Cortex of kidney (tissue), 1 donor: ENCODE measurements around the gene KCNAB1.
"Not testable (repeated sequence)": the region's sequence is repeated elsewhere in the genome, so short reads cannot be mapped to it uniquely, and the experiment has no call there.

Experiments
- DNase-seq: peaks from one replicate; lab custom pipeline; 2025; lab: John Stamatoyannopoulos, UW

The KCNAB1 gene

DNA sequence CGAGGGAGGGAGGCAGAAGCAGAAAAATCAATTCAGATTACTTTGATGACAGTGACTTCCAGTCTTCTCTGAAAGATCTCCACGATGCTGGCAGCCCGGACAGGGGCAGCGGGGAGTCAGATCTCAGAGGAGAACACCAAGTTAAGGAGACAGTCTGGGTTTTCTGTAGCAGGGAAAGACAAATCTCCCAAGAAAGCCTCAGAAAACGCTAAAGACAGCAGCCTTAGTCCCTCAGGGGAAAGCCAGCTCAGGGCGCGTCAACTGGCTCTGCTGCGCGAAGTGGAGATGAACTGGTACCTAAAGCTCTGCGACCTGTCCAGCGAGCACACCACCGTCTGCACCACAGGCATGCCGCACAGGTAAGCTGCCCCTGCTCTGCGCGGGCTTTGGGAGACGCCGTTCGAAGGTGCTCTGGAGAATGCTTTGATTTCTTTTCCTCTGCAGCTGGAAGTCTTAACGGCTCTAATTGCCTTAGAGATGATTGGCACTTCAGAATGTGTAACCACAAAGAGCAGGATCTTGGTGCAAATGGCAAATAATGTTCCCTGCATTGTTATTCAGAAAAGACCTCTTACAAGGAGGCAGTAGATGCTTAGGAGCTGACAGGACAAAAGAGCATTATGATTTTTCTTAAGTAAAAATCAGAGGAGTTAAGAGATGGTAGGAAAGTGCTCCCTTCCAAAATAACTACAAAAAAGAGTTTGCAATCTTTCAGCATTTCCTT, at the start of gene KCNAB1:
TSS of gene KCNAB1 (plus strand) at position 51 of the 724 bp plus-strand sequence.
- DNase-seq = no peak

DNA sequence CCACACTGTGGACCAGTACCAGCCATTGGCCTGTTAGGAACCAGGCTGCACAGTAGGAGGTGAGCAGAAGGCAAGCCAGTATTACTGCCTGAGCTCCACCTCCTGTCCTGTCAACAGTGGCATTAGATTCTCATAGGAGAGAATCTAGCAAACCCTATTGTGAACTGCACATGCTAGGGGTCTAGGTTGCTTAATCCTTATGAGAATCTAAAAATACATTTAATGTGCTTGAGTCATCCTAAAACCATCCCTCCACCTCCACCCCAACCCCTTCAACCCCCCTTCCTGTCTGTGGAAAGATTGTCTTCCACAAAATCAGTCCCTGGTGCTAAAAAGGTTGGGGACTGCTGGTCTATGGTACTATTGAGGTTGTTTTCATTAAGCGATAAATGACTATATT, 49.3 kb upstream of the KCNAB1 start:
- DNase-seq = no peak

DNA sequence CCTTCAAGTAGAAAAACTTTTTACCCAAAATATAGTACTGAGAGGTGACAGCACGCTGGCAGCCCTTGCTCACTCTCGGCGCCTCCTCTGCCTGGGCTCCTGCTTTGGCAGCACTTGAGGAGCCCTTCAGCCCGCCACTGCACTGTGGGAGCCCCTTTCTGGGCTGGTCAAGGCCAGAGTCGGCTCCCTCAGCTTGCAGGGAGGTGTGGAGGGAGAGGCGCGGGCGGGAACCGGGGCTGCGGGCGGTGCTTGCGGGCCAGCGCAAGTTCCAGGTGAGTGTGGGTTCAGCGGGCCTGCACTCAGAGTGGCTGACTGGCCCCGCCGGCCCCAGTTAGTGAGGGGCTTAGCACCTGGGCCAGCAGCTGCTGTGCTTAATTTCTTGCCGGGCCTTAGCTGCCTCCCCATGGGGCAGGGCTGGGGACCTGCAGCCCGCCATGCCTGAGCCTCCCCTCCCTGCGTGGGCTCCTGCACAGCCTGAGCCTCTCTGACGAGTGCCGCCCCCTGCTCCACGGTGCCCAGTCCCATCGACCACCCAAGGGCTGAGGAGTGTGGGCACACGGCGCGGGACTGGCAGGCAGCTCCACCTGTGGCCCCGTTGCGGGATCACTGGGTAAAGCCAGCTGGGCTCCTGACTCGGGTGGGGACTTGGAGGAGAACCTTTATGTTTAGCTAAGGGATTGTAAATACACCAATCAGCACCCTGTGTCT, 47.3 kb upstream of the KCNAB1 start:
- not testable (repeated sequence) for DNase-seq

DNA sequence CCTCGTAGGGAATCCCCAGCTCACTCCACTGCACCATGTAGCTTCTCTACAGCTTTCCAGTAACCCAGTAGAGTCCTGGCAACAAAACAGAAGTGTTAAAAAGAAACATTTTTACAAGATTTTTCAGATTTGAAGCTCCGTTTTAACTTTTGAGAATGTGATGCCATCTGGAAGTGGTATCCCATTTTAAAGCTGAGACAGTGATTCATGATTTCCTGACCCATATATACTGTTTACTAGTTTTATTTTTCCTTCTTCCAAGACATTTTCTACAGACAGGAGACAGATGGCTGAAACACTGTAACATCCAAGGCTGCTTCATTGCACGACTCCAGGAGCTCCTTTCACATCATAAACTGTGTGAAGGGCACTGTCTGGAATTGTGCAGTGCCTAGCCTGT, 30.3 kb upstream of the KCNAB1 start:
- no peak for DNase-seq

DNA sequence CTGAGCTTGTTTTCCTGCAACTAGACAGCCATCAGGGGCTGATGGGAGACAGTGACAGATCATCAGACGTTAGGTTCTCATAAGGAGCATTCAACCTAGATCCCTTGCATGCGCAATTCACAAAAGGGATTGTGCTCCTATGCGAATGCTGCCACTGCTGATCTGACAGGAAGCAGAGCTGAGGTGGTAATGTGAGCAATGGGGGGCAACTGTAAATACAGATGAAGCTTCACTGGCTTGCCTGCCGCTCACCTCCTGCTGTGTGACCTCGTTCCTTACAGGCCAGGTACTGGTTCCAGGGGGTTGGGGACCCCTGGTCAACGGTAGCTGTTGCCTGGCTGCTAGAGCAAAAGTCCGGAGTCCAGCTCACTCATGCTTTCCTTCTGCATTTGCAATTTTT, 26.4 kb upstream of the KCNAB1 start:
- no peak for DNase-seq

DNA sequence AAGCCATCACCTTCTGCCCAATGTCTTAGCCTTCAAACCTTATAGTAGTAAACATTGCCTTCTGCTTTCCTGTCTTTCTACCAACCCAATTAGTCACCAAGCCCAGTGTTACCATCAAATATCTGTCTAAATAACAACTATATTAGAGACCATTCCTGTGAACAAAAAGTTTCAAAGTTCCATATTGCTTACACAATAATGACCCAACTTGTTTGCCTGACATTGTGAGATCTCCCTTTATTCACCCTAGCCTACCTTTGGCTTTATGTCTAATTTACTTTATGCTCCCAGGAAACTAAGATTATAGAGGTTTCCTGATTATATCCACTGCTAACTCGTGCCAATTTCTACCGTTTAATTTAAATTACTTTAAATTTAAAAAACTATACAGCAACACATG, 26.0 kb upstream of the KCNAB1 start:
- no peak for DNase-seq

DNA sequence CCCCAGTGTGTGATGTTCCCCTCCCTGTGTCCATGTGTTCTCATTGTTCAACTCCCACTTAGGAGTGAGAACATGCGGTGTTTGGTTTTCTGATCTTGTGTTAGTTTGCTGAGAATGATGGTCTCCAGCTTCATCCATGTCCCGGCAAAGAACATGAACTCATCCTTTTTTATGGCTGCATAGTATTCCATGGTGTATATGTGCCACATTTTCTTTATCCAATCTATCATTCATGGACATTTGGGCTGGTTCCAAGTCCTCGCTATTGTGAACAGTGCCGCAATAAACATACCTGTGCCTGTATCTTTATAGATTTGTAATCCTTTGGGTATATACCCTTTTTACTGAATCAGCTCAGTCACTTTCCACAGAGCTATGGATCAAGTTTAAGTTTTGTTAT, 24.7 kb upstream of the KCNAB1 start:
- DNase-seq = not testable (repeated sequence)

DNA sequence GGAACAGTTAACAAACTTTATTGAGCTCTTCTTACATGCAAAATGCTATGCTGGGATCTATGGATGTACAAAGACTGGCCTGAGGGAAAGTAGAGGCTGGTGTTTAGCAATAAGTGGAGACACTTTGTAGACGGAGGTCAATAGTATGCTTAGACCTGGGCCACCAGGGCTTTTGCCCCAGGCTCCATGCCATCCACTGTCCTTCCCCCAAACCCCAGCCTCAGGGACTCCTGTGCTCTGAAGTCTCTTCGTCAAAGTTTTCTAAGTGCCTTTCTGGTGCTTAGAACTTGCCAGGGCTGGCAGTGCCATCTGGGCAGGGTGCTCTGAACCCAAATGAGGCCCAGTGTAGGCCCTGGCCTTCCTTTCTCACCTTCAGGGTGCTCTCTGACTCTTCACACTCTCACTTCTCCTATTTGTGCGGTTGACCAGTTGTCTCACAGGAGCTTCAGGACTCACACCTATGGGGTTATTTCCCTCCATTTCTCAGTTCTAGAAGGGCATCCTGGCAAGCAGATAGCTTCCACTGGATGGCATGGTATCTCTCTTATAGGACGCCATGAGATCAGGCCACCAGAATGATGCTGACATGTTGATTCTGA, 21.8 kb upstream of the KCNAB1 start:
- DNase-seq = no peak

DNA sequence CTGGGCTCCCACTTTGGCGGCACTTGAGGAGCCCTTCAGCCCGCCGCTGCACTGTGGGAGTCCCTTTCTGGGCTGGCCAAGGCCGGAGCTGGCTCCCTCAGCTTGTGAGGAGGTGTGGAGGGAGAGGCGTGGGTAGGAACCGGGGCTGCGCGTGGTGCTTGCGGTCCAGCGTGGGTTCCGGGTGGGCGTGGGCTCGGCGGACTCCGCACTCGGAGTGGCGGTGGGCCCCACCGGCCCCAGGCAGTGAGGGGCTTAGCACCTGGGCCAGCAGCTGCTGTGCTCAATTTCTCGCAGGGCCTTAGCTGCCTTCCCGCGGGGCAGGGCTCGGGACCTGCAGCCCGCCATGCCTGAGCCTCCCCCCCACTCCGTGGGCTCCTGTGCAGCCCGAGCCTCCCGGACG, 21.0 kb upstream of the KCNAB1 start:
- not testable (repeated sequence) for DNase-seq

DNA sequence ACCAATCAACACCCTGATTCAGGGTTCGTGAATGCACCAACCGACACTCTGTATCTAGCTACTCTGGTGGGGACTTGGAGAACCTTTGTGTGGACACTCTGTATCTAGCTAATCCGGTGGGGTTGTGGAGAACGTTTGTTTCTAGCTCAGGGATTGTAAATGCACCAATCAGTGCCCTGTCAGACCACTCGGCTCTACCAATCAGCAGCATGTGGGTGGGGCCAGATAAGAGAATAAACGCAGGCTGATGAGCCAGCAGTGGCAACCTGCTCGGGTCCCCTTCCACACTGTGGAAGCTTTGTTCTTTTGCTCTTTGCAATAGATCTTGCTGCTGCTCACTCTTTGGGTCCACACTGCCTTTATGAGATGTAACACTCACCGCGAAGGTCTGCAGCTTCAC, 20.4 kb upstream of the KCNAB1 start:
- not testable (repeated sequence) for DNase-seq

DNA sequence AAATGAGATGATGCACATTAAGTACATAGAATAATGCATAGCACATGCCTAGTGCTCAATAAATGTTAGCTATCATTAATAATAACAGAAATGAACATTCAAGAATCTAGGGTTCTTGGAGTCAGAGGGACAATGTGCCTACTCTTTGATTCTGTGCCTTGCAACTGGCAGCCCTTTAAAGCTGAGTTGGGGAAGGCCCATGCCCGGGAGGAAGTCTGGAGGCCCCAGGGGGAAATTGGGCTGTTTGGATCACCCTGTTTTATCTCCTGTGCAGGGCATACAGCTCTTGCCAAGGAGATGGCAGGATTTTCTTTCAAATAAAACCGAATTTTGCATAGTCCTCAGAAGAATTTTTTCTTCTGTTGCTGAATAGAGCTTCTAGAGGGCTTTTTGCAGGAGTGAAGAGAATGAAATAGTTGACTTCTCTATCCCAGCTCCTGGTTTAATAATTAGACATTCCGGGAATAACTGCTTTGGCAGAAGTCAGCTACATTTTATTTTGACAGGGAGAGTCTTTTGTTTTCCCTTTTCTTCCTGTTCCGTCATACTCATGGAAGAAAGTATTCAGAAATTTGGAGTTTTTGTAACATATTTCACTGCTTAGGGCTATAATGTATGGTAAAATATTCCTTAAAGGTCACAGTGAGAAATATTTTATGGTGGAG, 18.0 kb upstream of the KCNAB1 start:
- DNase-seq = no peak

DNA sequence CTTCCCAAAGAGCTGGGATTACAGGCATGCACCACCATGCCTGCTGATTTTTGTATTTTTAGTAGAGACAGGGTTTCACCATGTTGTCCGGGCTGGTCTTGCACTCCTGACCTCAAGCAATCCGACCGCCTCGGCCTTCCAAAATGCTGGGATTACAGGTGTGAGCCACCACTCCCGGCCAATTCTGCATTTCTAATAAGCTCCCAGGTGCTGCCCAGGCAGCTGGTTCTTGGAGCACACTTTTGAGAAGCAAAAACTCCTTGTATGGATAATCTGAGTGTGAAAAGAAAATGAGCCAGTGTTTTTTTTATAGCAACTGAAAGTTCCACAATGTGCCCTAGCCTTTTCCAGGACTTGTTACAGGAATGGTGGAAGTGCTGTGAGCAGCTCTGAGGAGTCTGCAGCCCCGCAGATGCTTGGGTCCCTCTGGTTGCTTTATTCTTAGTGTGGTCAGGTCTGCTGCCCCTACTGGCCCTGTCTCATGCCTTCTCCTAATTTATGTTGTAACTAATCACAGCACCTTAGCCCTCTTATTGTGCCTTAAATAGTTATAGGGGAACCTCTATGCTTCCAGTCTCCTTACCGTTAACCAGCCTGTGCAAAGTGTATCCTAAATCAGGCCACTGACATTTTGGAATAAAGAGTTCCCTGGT, 13.5 kb upstream of the KCNAB1 start:
- DNase-seq = no peak

DNA sequence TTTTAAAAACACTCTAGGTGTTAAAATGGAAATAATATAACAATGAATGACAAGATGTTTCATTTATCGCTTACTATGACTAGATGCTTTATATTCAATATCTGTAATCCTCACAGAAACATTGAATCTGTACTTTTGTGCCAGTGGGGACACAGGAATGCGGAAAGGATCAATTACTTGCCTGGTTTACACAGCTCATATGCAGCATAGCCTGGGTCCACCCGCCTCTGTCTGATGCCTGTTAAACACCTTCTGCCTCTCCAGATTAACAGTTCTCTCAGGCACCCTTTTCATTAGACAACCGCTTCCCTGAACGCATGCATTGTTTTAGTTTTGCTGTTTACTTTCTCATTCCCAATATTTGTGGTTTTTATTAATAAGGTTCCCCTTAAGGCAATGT, 12.9 kb upstream of the KCNAB1 start:
- no peak for DNase-seq

DNA sequence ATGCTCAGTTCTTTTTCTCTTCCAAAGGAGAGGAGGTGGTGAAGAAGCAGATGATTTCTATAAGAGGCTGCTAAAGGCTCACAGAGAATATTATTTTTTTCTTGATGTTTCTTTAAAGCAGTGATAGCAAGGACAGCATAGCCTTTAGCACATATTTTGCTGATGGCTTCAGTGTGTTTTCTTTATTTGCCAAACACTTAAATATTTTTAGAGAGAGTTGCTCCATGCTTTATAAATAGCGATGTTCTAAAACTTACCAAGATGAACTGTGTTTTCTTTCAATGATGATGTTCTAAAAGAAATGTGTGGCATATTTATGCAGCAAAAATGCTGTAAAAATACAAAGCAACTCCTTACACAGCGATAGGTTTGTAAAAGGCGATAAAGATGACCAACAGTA, 11.8 kb upstream of the KCNAB1 start:
- no peak for DNase-seq

DNA sequence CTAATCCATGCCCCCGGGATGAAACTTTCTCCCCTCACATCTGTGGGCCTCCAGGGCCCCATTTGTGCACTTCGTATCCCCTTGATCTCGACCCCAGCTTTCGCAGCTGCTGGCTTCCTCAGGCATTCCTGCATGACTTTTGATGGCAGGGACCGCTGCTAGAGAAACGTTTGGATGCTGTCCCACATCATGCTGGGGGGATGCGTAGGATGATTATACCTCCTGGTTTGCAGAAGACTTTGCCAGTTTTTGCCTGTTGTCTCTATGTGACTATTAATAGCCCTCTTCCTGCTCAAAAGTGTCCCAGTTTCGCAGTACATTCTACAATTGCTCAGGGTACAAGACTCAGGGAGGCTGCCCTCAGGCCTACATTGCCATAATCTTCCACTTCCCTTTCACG, 10.4 kb upstream of the KCNAB1 start:
- no peak for DNase-seq

DNA sequence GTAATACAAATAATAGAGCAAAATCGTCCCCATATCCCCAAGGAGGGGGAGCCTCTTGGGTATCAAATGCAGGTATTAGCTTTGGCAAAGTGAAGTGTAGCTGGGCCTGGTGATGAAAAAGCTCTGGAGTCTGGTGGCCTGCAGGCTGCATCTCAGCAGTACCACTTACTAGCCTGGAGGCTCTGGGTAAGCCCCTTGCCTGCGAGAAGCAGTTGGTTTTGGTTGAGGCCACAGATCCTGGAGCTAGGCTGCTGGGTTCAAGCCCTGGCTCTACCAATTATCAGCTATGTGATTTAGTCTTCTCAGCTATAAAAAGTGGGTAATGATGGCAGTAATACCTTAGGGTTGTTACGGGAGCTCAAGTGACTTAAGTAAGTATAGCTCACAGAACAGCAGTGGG, 6.1 kb downstream of the KCNAB1 start:
- no peak for DNase-seq

DNA sequence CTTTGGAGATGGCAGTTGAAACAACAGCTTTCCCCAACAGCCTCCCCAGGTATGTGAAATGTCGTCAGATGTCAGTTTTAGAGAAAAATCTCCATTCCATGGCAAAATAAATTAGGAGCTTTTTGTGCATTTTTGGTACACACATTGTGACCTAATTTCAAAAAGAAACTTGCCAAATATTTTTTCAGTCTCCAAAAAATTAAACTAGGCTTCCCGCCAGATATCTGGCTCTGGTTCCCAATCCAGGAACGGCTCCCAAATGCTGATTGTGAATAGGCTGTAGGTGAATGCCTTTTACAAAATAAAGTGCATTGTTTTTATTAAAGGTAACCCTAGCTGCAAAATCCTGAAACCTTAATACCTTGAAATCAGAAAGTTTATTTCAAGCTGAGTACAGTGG, 10.9 kb downstream of the KCNAB1 start:
- DNase-seq = no peak

DNA sequence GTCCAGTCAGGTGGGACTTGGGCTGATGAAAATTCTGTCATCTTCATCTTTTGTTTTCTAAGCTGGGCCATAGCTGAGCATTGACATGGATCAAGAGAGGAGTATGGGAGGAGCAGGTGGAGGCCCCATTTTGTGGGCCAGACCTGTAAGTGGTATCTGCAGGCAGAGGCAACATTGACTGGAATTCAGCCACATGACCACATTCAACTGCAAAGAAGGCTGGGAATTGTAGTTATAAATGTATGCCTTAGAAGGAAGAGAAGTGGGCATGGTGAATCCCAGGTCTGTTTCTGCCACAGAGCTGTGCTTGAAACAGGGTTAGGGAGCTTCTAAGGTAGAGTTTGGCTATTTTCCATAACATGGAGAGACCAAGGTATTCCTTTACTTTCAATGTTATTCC, 11.4 kb downstream of the KCNAB1 start:
- DNase-seq = no peak

DNA sequence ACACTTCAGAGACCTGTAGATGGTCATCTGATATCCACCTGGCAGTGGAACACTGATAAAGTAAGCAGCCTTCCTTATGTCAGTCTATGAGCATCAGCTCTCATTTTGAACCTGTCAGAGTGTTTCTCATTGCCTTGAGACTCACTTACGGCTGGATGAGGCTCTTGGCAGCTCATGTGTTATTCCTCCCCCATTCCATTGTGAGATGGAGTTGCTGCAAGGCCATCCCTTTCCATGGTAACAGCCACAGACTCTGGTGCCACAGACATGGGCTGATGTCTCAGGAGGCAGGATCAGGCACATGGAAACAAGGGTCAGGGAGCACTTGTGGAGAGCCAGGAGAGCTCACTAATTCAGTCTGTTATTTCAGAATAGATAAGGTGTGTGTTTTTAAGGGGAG, 11.9 kb downstream of the KCNAB1 start:
- DNase-seq = no peak

DNA sequence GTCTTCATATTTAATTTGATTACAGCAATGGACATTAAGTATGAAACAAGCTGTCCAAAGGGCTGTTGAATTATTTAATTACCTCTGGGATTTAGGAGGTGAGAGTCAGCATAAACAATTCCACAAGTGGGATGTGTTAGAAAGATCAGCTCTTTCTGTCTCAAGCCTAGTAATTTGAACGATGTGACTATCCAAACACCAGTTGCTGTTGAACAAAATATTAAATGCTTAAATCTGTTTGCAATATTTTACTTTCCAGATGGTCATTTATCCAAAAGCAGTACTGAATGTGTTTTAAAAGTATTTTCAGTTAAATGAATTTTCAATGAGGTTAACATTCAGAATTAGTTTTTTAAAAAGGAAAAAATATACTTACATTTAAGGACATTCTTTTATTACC, 12.7 kb downstream of the KCNAB1 start:
- no peak for DNase-seq

DNA sequence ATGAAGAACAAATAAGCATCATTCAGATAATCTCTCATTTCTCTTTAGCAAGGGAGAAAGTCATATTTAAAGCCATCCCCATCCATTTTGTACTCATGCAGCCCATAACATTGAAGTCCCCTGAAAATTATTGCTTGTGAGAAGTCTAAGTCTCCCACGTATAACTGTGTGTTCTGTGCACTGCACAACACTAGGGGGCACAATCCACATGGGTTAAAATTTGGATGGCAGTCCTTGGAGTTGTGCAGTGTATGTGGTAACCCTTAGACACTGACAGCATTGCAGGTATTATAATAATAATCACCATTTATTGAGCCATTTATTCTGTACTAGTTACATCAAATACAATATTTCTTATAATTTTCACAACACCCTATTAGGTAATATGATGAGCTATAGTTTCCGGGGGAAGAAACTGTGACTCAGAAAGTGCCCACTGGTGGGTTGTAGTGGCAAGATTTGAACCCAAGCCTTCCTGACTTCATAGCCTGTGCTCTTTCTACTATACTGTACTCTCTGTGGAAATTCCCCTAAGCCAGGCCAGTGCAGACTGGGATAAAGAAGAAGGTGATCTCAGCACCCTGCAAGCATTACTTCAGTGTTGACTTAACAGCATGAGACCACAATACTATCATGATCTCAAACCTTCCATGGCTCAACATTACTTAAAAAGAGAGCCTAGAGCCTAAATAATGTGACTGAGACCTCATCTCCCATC, 15.7 kb downstream of the KCNAB1 start:
- no peak for DNase-seq

DNA sequence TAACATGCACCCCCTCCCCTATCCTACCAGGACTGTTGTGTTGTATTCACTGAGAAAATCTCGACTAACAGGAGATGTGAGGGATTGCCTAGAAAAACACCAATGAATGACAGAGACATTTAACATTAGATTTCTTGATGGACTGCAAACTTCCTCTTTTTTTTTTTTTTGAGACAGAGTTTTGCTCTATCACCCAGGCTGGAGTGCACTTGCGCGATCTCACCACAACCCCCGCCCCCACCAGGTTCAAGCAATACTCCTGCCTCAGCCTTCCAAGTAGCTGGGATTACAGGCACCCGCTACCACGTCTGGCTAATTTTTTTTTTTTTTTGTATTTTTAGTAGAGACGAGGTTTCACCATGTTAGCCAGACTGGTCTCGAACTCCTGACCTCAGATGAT, 17.0 kb downstream of the KCNAB1 start:
- not testable (repeated sequence) for DNase-seq
